AG09309 (cell line): ENCODE data around the gene CSRNP2.

Source experiments
- DNase-seq: peaks from one replicate; pipeline ENCODE4 v3.0.0-alpha.2; 2010; ENCODE audit warnings: low read depth
- H3K4me3 ChIP-seq: 2 replicates; pipeline ENCODE4 v1.5.1; 2011; ENCODE audit warnings: mild to moderate bottlenecking, low read depth, low read length, moderate library complexity; ENCODE audit not compliant: control insufficient read depth
- CTCF ChIP-seq: IDR thresholded peaks from 2 replicates; pipeline ENCODE4 v1.5.1; 2011; ENCODE audit warnings: mild to moderate bottlenecking, low read depth, low read length, inconsistent platforms; ENCODE audit not compliant: insufficient read depth, control insufficient read depth; ENCODE audit errors: missing control alignments

The CSRNP2 gene

GRCh38 chr12:51126297-51126696 is 42.9 kb upstream of the CSRNP2 start:
- TF ChIP-seq CTCF, result no peak
- DNase-seq, result no peak
- H3K4me3 ChIP-seq, result no peak overlapping the region

DNA sequence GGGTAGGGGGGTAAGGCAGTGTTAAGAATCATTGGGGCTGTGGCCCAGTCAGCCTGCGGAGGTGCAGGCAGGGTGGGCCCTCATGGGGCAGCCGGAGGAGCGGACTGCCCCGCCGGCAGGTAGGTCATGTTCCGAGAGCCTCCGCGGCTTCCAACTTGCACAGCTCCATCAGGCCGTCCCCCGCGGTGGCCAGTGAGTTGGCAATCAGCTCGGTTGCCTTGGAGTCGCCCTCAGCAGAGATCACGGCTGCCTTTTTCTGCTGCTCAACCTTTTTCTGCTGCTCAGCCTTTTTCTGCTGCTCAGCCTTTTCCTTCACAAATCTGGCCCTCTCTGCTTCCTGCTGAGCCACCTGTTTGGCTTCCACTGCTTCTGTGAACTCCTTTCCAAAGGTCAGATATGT is 41.1 kb upstream of the CSRNP2 start:
- H3K4me3 ChIP-seq, result no peak overlapping the region
- DNase-seq, result no peak
- no peak for TF ChIP-seq CTCF

GRCh38 chr12:51122844-51123243 is 39.4 kb upstream of the CSRNP2 start:
- TF ChIP-seq CTCF, result no peak
- DNase-seq, result no peak
- H3K4me3 ChIP-seq, result no peak overlapping the region

GRCh38 chr12:51118706-51119105 is 35.3 kb upstream of the CSRNP2 start:
- DNase-seq, result peak; percentile 13

GRCh38 chr12:51115533-51115932 is 32.1 kb upstream of the CSRNP2 start:
- no peak for TF ChIP-seq CTCF
- DNase-seq, result no peak
- H3K4me3 ChIP-seq, result no peak overlapping the region

More at GRCh38 chr12:51118706-51119105, 35.3 kb upstream of the CSRNP2 start:
- no peak for TF ChIP-seq CTCF
- H3K4me3 ChIP-seq, result no peak overlapping the region

- DNase-seq, result no peak
- no peak for TF ChIP-seq CTCF
- H3K4me3 ChIP-seq, result no peak overlapping the region
These were observed 24.7 kb upstream of the CSRNP2 start for GRCh38 chr12:51108136-51108535.

GRCh38 chr12:51103977-51104376 is 20.6 kb upstream of the CSRNP2 start:
- H3K4me3 ChIP-seq, result no peak overlapping the region
- TF ChIP-seq CTCF, result no peak
- no peak for DNase-seq
